HG03159 (cell line): ENCODE measurements around the gene ACP3.
"Not testable (repeated sequence)": the region's sequence is repeated elsewhere in the genome, so short reads cannot be mapped to it uniquely, and the experiment has no call there.

Experiments used
- ATAC-seq: cut with Tn5 transposase; IDR thresholded peaks from one replicate; pipeline ENCODE4 v1.9.1; 2021; ENCODE audit warnings: mild to moderate bottlenecking, moderate library complexity; ENCODE audit not compliant: unreplicated experiment

Gene ACP3

DNA sequence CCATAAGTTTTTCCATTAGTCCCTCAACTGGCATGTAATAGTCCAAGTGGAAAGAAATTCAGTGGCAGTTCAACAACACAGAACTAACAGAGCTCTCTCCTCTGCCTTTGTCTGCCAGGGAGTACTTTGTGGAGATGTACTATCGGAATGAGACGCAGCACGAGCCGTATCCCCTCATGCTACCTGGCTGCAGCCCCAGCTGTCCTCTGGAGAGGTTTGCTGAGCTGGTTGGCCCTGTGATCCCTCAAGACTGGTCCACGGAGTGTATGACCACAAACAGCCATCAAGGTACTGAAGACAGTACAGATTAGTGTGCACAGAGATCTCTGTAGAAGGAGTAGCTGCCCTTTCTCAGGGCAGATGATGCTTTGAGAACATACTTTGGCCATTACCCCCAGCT lies 39.4 kb downstream of the ACP3 start:
- no peak for ATAC-seq

DNA sequence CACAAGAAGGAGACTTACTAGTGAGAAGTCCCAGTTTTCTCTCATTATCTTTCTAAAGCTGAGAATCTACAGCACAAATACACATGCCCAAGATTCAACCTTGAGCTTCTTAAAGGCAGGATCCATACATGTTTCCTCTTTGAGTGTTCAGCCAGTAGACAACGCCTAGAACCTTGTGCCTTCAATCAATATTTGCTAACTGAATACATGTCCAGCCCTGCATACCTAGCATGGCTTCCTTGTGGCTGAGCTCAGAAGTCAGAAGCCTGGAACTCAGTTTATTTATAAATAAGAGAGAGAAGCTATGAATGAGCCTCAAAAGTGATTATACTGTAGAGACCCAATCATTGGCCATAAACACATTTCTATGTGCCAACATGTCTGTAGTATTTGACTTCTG lies 43.5 kb downstream of the ACP3 start:
- no peak for ATAC-seq

DNA sequence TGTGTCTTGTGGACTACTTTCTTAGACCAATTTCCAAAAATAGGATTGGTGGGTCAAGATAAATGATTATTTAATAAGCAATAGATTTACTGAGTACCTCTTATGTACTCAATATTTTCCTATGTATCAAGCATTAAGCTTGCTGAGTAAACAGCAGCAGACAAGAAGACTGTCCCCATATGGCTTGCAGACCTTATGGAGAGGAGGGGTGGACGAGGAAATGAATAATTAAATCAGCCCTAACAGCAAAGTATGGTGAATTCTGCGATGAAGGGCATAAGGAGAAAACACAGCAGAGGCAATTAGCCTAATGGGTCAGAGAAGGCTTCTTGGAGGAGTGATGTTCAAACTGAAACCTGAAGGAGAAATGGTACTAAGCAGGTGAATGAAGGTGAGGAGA lies 45.1 kb downstream of the ACP3 start:
- ATAC-seq = no peak

DNA sequence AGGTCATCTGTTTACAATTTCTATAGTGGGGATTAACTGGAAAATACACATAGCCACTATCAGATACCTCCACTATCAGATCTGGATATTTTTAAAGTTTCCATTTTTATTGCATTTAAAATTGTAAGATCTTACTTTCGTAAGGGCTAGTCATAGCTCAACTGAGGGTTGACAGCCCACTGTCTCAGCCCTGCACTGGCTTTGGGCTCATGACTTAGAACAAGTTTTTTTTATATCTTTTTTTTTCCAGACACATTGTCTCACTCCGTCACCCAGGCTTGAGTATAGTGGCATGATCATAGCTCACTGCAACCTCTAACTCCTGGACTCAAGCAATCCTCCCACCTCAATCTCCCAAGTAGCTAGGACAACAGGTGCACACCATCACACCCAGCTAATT lies 51.3 kb downstream of the ACP3 start:
- ATAC-seq = no peak

DNA sequence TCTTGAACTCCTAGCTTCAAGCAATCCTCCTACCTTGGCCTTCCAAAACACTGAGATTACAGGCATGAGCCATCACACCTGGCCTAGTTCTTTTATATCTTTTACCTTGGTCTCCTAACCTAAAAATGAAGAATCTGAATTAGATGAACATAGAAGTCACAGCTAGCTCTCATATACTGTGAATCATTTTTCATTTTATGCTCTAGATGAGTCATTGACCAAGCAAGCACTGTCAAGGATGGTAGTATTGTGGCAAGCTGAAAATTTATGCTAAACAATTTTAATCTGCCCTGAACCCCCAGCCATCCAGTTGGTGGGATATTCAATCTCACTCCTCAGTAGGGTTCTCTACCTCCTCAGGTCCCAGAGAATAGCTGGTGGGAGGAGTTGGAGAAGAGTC lies 51.8 kb downstream of the ACP3 start:
- no peak for ATAC-seq

DNA sequence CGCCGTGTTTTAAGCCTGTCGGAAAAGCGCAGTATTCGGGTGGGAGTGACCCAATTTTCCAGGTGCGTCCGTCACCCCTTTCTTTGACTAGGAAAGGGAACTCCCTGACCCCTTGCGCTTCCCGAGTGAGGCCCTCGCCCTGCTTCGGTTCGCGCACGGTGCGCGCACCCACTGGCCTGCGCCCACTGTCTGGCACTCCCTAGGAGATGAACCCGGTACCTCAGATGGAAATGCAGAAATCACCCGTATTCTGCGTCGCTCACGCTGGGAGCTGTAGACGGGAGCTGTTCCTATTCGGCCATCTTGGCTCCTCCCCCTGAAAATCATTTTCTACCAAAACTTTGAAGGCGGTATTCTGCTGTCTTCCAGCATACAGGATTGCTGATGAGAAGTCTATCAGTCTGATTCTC lies 59.7 kb downstream of the ACP3 start:
- ATAC-seq = not testable (repeated sequence)

DNA sequence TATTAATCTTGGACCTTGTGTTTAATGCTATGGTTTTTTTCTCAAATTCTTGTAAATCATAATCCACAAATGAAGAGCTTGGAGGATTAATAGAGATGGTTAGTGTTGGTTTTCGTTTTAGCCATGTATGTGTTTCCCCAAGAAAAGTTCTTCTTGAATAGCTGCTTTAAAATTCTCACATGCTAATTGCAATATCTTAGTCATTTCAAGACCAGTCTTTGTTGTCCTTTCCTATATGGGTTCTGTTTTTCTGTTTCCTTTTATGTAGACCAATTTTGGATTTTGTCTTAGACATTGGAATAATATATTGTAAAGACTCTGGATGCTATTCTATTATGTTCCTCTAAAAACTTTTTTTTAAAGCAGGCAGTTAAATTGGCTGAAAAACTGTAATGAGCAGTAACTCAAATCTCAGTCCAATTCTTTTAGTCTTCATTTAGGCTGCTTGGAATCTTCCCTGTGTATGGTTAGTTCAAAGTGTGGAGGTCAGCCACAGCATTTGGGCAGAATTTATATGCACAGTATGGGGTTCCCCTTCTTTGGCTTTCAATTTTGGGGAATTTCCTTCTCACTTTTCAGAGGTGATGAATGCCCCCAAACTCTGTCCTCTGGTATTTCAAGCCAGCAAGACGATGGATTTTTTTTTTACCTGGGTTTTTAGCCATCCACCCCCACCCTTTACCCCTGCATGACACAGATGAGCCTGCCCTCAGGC lies 61.0 kb downstream of the ACP3 start:
- ATAC-seq = no peak

DNA sequence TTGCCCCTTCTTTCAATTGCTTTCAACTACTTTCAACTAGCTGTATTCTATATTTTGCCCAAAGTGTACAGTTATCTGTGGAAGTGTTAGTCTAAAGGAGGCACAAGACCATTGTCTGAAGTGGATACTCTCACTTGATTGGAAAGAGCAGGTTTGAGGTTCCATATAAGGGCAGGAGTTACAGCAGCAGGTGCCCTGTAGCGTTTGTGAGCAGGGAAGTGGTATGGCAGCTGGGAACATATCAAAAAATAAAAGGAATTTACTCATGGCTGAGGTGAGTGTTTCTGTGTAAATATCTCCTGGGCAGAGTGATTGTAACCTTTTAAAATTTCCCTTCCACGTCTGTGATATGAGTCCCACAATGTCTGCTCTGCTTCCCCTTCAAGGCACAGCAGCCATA lies 61.6 kb downstream of the ACP3 start:
- no peak for ATAC-seq

DNA sequence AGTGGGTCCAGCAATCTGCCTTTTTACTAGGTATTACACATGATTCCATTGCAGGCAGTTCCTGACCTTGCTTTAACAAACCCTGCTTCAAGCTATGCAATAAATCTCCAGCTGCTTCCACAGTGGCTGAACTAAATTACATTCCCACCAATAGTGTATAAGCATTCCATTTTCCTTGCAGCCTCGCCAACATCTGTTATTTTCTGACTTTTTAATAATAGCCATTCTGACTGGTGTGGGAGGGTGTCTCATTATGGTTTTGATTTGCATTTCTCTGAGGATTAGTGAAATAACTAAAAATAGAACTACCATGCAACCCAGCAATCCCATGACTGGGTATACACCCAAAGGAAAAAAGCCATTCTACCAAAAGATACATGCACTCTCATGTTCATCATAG lies 63.7 kb downstream of the ACP3 start:
- ATAC-seq = no peak

DNA sequence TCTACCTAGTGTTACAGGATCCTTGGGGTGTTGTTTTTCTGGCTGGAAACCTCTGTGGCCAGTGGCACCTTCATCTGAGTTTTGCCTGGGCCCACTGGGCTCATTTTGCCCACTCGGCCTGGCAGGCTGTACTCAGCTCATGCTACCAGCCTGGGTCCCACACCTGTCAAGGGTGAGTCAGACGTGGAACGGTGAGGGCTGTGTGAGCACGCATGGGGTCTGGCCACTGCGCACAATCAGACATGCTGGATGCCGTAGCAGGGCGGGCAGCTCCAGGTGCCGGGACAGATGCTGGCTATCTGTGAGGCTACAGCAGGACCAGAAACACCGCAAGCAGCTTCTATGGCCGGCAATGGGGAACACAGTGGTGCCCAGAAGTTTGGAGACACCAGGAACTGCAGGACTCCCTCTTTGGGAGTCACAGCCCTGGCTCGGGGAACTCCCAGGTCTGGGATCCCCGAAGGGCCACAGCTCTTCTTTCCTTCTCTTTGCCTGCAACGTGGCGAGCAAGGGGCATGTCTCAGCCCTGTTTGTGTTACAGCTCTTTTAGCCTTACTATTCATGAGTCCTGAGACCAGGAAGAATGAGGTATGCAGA lies 64.2 kb downstream of the ACP3 start:
- no peak for ATAC-seq

DNA sequence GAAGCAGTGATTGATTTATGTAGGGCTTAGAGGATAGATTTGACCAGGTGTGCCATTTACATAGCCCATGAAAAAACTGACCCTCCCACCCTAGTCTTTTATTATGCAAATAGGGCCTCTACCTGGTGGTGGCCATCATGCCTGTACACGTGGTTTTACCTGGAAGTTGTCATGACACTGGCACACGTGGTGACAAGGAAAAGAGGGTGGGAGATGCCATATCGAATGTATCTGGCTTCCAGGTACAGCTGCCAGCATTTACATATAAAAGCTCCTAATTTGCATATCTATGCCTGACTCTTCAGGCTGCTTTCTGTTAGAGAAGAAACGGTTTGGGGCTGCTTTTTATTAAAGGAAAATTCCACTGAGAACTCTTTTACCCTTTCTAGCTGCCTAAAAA lies 65.1 kb downstream of the ACP3 start:
- ATAC-seq = no peak

DNA sequence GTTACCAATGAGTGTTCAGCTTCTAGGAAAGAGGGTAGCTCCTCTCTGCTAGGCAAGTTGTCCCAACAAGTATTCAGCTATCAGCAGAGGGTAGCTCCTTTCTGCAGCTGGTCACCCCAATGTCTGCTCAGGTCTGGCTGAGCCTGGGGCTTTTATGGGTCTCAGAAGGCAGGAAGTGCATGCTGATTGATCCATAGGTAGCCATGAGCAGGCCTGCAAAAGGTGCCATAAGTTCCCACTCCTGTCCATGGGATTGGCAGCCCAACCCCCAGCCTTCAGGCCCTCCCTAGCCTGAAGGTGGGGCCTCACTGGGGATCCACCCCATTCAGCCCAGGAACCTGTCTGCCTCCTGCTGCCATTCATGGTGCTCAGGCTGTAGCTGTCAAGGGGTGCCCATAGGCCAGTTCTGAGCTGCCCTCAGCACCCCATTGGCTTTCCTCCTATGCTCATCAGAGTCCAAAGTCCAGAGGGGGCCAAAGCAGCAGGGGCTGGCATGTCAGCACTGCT lies 65.5 kb downstream of the ACP3 start:
- no peak for ATAC-seq

DNA sequence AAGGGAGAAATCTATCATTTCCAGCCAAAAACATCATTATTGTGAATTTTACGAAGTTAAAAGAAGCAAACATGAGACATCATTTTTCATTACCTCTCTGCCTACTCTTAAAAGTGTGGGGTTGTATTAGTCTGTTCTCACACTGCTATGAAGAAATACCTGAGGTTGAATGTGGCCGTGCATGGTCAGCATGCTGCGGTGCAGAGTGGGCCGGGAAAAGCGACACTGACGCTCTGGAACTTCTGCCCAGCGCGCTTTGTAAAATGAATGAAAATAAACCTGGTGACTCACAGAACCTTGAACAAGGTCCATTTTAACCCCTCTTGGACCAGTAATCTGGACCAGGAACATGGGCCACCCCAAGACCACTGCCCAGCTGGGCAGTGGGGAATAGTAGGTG lies 69.1 kb downstream of the ACP3 start:
- ATAC-seq = no peak

DNA sequence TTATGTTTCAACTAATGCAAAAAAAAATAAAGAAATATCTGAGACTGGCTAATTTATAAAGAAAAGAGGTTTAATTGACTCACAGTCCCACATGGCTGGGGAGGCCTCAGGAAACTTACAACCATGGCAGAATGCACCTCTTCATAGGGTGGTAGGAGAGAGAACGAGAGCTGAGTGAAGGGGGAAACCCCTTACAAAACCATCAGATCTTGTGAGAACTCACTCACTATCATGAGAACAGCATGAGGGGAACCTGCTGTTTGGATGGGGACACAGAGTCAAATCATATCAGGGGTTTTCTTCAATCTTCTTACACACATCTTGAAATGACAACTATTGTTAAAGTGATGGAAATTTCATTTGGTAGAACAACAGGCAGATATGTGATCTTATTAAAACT lies 75.5 kb downstream of the ACP3 start:
- not testable (repeated sequence) for ATAC-seq

DNA sequence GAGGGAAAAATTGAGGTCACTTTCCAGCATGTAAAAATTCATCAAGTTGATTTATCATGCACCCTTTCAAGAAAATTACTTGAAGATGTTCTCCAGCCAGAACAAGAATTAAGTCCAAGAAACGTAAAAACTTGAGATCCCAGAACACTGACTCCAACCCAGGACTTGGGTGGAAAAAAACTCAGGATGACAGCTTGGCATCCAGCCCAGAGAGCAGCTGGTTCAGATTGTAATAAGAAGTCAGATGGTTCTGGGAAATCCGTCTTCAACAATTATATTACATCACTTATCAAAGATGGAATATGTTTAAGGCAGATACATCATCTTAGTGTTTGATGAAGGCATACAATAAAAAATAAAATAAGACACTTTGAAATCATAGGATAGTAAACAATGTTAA lies 77.1 kb downstream of the ACP3 start:
- no peak for ATAC-seq

DNA sequence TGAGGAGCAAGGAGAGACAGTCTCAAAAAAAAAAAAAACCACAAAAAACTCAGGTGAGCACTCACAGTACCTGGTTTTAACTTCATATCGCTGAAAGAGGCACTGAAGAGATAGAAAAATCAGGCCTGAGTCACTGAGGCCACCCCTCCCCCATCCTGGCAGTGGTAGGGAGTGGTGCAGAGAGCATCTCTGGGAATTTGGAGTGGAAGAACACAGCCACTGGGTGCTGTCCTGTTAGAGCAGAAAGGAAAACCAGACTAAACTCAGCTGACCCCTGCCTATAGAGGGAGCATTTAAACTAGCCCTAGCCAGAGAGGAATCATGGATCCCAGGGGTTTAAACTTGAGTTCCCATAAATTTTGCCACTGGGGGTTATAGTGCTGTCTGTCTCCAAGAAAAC lies 77.9 kb downstream of the ACP3 start:
- no peak for ATAC-seq

DNA sequence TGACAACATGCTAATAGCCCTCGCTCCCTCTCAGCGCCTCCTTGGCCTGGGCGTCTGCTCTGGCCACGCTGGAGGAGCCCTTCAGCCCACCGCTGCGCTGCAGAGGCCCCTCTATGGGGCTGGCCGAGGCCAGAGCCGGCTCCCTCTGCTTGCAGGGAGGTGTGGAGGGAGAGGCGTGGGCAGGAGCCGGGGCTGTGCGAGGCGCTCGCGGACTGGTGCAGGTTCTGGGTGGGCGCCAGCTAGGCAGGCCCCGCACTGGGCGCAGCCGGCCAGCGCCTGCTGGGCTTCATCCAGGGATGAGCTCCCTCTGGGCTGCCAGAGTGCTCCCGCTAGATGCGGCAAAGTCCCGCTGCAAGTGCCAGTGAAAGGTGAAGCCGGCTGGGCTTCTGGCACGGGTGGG lies 79.0 kb downstream of the ACP3 start:
- ATAC-seq = no peak

DNA sequence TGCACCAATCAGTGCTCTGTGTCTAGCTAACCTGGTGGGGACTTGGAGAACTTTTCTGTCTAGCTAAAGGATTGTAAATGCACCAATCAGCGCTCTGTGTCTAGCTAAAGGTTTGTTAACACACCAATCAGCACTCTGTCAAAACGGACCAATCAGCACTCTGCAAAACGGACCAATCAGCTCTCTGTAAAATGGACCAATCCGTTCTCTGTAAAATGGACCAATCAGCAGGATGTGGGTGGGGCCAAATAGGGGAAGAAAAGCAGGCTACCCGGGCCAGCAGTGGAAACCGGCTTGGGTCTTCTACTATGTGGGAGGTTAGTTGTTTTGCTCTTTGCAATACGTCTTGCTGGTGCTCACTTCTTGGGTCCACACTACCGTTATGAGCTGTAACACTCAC lies 79.6 kb downstream of the ACP3 start:
- not testable (repeated sequence) for ATAC-seq

DNA sequence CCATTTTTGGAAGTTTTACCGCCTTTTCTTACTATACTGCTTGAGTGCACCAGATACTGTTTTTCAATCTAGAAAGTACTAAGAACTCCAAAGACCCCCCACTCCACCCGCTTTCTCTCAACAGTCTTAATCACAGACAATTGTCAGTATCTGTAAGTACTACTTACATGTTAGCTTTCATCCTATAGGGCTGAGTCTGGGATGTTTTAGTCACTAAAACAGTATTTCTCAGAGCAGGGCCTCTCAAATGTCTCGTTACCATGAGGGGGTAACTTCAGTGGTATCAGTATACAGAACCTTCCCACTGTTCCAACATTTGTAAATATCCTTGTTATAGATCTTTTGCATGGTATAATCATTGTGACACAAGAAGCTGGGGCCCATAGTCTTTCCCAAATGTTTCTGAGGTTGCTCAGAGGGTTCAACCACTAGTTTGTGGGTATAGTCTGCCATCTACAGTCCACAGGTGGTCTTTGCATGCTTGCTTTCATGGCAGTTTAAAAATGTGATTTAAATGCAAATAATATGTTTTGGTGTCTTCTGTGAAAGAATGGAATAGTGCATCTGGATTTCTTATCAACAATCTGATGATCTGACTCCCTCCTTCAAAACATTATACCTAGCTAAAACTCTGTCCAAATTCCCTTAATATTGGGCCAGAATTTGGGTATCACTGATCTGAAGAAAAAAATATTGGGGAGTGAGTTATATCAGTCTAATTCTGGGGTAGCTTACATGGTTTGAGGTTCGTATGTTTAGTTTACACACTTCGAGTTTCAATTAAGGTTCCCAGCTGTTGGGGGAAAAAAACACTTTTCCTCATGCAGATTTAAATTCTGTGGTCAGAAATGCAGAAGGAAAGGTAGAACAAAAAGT lies 82.1 kb downstream of the ACP3 start:
- ATAC-seq = peak; percentile 63

DNA sequence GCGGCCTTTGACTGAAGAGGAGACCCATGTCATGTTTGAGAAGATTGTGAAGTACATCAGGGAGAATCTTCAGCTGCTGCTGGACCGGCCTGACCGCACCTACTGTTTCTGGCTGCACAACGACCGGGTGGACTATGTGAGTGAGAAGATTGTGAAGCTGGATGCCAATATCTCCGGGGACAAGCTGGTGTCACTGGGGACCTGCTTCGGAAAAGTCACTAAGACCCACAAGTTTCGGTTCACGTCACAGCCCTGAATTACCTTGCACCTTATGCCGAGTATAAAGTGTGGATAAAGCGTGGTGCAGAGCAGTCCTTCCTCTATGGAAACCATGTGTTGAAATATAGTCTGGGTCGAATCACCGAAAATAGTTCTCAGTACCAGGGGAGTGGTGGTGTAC lies 84.0 kb downstream of the ACP3 start:
- no peak for ATAC-seq

DNA sequence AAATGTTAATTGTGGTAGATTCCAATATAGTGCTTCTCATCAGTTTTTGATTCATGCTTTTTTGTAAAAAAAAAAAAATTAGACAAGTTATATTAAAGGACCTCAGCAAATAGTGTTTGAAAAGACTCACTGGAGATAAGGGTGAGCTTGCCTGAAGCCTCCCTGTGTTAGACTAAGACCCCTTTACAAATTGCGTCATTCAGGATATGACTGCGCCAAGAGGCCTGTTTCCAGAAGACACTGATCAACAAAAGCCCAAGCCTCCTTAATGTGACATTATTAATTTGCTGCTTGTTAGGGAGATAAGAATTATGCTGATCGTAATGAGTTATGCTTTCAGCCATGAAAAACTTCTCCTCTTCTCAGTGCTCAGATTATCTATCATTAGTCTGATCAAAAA lies 87.1 kb downstream of the ACP3 start:
- no peak for ATAC-seq

DNA sequence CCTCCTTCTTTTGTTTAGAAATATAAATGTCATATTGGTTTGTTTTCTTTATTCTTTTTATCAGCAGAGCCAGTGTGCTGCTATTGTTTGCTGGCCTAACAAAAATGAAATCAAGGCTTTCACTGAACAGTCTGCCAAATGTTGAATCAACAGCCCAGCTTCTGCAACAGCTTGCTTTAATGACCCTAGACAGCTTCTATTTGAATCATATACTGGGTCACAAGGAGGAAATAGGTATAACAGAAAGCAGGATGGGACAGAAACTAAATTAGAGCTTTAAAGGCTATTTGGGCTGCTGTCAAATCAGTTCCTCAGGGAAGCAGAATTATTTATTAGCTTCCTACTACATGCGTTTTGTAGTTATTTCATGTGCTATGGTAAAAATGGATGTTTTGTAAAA lies 88.0 kb downstream of the ACP3 start:
- no peak for ATAC-seq
